Stimulated activated CD4-positive, alpha-beta T cell treated with anti-CD3 and anti-CD28 coated beads, Interleukin-4, amount 100 ng/mL, for 24 hours (primary cell): ENCODE measurements around the gene SAP25.
A peak's percentile ranks its signal among the peaks of the same experiment; 100 is the strongest.

Experiments used
- DNase-seq: peaks from one replicate; pipeline ENCODE4 v3.0.0-alpha.2; 2020

The SAP25 gene

DNA sequence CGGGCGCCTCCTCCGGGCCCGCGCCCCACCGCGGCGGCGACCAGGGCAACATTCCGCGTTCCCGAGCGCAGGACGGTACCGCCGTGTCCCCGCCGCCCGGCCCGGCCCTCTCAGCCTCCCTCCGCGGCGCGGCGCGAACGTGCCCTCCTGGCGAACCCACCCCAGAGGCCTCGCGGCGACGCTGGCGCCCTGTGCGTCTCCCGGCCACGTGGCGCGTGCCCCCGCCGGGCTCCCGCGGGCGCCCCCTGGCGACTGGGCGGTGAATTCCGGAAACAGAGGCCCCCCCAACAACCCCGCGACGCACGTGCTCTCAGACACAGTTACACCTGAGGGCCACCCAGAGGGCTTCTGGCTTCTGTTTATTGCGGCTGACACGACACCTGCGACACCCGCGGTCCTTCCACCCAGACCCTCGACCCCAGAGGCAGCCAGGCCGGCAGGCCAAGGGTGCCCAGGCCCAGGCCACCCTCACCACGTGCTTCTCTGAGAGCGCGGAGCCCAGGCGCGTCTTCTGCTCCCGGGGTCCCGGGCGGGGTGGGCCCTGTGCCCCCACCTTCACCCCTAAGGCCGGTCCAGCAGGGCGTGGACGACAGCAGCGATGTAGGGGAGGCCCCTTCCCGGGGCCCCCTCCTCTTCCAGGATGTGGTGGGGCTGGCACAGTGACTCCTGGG lies at the start of gene SAP25:
SAP25 (minus strand) TSS at position 210 of the 671 bp plus-strand sequence; CDS start at position 52, 158 bp downstream.
- DNase-seq: no peak

DNA sequence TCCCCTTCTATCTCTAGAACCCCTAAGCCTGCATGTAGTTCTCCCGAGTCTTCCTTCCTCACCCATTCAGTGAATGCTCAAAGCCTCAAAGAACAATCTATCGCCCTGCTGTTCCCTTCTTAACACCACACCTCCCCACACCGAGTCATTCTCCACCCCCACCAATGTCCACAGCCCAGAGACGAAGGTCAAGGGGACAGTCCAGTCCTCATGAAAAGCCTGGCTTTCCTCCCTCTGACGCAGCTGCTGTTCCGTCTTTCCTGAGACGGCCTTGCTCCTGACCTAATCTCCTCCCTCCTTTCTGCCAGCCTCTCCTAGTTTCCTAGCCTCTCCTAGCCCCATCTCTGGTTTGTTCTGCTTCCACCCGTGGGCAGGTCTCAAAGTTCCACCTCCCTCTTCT lies 47.9 kb upstream of the SAP25 start:
- DNase-seq: no peak

DNA sequence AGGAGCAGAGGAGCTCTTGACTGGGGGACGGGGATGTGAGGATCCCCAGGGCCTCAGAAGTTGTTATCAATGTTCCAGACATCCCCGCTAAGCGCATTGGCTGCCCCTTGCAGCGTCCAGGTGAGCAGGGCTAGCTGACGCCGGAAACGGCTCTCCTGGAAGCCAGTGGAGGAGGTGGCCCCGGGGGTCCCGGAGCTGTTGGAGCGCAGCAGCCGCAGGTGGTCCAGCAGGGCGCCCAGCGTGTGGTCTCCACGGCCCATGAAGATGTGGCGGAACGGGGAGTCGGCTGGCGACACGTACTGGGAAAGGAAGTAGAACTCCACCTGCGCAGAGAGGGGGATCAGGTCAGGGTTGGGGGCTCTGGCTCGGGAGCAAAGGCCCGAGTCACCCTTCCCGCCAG lies 47.1 kb upstream of the SAP25 start:
- no peak for DNase-seq

DNA sequence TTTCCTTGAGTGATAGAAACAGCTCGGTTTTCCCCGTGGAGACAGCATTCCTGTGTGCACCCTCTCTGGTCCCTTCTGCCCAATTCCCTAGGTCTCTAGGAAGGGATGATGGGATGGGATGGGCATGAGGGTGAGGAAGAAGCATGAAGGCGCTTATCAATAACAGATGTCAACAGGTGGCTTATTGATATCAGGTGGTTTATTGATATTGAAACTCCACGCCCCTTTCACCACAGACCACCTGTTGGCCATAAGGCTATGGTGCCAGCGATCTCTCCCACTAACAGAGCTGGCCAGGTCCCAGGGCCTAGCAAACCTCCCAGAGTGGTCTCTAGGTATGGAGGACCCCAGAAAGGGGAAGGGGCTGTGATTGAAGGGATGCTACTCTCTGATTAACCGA lies 46.5 kb upstream of the SAP25 start:
- DNase-seq: no peak

DNA sequence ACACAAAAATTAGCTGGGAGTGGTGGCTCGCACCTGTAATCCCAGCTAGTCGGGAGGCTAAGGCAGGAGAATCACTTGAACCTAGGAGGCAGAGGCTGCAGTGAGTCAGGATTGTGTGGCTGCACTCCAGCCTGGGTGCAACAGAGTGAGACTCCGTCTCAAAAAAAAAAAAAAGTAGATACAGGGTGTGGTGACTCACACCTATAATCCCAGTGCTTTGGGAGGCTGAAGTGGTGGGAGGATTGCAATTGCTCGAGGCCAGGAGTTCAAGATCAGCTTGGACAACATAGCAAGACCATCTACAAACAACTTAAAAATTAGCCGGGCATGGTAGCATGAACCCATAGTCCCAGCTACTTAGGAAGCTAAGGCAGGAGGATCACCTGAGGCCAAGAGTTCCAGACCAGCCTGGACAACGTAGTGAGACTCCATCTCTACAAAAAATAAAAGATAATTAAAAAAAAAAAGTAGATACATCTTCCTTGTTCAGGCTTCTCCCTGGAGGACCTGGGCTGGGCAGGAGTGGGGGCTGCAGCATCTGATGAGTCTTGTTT lies 40.7 kb upstream of the SAP25 start:
- DNase-seq: no peak

DNA sequence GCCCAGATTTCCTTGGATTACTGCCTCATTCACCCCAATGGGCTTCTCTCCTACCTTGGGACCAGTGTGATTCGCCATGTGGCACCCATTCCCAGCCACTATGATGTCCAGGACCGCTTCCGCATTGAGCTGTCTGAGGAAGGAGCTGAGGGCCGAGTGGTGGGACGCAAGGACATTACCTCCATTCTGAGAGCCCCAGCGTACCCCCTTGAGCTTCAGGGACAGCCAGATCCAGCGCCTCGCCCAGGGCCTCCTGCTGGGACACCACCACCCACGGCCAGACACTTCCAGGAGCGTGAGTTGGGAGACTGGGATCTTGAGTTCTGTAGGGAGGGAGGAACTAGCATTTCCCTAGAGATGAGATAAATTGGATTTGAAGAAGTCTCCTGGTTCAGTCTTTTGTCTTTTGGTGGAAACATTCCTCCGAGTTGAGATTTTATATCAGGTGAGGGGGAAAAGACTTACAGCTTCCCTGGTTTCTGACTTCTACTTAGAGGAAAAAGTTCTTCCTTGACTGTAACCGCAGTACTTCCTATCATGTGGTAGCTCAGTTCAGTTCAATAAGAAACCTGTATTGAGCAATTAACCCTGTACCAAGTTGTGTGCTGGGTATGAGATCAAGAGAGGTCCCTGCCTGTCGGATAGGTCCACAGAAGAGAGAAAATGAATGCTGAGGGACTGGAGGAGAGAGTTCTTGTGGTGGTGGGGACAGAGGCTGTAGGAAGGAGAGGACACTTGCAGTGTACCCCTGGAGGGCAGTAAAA lies 39.9 kb upstream of the SAP25 start:
- no peak for DNase-seq

DNA sequence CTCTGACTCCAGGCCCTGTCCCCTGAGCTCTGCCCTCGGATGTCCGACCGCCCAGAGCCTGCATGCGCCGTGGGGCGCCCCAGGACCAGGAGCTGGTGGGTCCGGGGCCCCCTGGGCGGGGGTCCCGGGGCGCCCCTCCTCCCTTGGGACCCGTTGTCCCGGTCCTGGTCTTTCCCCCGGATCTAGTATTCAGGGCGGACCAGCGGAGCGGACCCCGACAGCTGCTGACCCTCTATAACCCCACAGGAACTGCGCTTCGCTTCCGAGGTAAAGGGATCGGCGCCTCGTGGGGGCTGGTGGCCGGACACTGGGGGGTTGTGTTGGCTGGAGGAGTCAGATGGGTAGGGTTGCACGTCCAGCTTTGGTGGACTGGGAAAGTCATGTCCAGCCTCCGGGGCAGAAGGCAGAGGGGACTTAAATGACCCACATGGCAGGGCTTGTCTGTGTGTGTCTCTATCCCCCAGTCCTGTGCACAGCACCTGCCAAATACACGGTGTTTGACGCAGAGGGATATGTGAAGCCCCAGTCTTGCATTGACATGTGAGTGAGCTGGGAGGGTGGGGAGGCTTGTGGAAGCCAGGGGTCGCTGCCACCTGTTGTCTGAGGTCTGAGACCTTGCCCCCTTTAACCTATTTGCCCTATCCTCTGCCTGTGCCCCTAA lies 39.2 kb upstream of the SAP25 start:
- no peak for DNase-seq

DNA sequence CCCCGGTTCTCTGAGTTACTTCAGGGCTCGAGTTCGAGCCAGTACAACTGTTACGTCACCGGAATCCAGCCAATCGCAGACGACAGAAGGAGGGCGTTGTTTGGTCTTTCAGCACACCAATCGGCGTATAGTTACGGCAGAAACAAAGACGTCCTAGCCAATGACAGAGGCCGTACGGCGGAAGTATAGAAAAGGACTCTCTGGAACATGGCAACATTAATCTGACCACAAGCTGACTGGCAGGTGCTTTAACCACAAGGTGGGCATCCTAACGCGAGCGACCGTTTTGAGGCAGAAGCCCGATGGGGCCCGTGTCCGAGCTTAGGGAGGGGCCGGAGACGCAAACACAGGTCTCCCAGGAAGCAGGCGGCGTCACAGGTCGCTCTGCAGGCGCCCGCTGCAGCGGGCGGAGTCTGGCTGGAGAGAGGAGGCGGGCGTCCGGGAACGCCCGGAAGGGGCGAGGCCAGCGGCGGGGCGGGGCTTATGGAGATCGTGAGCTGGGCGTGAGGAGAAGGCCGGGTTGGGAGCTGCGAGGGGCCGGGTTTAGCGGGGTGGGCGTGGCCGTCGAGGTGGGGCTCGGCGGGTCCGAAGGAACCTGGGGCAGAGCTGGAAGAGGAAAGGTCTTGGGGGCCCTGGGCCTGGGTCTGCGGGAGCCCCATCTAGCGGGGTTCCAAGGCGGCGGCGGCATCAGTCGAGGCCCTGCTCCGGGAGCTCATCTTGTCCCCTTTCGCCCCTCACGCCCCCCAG lies 38.5 kb upstream of the SAP25 start, which contains the start of gene MOSPD3:
MOSPD3 (plus strand) TSS at position 558 of the 747 bp plus-strand sequence. CDS start 252 bp downstream, outside the sequence.
- peak; percentile 97 for DNase-seq

DNA sequence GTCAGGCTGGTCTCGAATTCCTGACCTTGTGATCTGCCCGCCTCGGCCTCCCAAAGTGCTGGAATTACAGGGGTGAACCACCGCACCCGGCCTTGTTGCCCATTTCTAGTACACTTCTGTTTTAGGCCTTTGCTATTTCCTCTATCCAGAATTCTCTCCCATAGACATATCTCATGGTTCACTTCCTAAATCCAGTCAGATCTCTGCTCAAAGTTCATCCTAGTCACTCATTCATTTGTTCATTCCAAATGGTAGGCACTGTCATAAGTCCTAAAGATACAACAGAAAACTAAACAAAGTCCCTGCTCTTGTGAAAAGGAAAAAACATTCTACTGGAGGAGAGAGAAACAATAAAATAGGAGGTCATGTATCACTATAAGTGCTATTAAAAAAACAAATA lies 36.3 kb upstream of the SAP25 start:
- DNase-seq: no peak

DNA sequence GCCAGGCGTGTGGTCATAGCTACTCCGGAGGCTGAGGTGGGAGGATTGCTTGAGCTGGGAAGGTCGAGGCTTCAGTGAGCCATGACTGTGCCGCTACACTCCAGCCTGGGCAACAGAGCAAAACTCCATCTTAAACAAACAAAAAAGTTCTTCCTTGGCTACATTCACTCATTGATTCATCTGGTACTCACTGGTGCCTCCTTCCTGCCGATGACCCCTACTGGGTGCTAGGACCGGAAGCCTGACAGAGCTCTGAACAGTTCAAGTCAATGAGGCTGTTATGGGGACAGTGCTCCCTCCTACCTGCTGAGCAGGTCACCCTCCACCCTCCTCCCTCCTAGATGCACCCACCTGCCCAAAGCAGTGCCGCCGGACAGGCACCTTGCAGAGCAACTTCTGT lies 33.4 kb upstream of the SAP25 start:
- no peak for DNase-seq

DNA sequence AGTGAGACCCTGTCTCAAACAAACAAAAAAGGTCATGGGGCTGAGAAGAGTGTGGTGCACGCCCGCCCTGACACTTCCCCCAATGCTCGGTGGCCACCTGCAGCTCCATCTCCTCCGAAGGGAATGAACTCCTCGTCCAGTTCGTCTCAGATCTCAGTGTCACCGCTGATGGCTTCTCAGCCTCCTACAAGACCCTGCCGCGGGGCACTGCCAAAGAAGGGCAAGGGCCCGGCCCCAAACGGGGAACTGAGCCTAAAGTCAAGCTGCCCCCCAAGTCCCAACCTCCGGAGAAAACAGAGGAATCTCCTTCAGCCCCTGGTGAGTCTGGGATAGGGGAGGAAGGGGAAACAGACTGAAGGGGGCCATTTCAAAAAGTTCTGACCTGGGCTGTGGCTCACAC lies 32.6 kb upstream of the SAP25 start:
- DNase-seq: no peak

DNA sequence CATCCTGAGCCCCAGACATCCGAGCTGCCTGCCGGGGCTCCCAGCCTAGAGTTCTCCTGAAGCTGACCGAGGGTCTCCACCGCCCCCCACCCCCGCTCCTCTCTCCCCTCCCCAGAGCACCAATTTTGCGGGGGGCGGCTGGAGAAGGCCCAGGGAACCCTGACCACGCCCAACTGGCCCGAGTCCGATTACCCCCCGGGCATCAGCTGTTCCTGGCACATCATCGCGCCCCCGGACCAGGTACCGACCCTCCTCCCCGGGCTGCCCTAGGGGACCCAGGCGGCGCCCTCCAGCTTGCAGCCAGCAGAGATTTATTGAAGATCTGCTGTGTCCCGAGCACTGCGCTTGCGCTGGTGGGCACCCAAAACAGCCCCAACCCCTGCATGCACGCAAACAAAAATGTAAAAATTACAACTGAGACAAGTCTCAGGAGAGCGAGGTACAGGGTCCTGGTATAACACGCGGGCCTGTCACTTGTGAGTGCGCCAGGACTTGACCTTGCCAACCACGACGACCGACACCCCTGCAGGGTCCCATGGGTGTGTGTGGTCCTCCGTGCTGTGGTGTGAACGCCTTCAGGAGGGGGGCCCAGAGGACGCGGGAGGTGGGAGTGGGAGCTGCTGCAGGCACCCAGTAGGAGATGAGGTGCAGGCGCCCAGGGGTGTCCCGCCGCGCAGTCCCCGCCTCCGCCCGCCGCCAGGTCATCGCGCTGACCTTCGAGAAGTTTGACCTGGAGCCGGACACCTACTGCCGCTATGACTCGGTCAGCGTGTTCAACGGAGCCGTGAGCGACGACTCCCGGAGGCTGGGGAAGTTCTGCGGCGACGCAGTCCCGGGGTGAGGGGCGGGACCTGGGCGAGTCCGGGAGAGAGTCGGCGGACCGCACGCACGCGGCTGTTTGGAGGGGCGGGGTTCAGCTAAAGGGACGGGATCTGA lies 31.5 kb upstream of the SAP25 start:
- peak; percentile 37 for DNase-seq

DNA sequence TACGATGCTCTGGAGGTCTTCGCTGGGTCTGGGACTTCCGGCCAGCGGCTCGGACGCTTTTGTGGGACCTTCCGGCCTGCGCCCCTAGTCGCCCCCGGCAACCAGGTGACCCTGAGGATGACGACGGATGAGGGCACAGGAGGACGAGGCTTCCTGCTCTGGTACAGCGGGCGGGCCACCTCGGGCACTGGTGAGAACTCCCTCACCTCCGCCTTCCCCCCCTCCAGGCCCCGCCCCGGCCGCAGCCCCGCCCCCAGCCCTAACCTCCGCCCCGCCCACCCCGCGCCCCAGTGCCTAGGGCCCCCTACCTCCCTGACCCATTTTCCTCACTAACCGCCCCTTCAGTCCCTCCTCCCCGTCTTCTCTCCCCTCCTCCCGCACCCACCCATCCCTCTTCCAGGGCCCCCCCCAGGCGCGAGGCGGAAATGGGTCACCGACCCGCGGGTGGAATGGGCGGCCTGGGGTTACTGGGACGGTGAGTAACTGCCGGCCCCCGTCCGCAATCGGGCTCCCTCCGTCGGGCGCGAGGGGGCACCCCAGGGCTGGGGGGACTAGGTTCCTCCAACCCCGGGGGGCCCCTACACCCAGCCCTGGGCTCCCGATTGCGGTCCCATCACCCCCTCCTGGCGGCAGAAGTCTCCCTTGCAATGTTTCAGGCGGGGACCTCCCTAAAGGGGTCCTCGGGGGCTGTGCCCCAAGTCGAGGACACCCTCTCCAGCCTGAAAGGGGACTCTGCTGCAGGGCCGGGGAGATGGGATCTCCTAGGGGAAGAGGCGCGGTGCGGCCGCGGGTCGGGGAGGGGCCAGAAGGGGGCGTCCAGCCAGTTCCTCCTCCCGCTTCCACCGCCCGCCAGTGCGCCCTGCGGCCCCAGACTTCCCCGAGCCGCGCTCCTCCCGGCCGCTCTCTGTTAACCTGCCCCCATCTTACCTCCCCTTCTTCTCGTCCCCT lies 30.6 kb upstream of the SAP25 start:
- DNase-seq: peak; percentile 70

DNA sequence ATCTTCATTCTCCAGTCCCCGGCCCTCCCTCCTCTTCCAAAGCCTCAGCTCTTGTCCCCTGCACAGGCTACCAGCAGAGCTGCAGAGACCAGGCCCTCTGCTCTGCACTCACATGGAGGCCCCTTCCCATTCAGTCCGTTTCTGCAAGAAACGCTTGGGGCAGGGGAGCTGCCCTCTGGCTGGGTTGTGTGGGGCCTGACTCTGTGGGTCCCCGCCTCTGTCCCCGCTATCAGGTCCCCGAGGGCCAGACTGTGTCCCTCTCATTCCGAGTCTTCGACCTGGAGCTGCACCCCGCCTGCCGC lies 30.0 kb upstream of the SAP25 start:
- DNase-seq: no peak

DNA sequence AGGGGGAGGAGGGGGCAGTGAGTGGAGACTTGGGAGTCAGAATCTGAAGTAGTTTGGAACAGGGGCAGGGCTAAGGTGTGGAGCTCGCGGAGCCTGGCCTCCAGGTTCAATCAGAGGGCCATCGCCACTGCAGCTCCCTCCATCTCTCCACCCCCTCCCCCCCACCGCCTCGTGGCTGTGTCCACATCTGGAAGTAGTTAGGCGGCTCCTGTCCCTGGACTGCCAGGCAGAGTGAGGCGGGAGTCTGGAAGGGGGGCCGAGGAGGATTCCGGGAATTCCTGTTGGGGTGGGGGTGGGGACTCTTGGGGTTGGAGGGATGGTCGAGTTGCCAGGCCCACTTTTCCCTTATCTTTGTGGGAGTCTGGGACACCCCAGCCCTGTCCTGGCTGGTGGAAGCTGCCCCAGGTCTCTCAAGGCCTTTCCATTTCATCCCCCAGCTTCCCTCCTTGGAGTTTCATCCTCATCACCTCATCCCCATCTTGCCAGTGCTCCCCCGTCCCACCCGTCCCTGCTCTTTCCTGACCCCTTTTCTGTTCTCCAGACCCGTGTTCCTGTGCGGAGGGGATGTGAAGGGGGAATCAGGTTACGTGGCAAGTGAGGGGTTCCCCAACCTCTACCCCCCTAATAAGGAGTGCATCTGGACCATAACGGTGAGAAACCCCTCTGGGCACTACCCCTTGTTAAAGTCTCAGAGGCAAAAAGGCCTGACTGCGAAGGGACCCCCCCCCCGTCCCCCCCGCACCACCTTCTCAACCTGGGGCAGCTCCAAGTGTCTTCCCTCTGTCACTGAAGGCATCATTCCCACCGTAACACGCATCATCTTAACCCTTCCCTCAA lies 29.4 kb upstream of the SAP25 start:
- DNase-seq: no peak

DNA sequence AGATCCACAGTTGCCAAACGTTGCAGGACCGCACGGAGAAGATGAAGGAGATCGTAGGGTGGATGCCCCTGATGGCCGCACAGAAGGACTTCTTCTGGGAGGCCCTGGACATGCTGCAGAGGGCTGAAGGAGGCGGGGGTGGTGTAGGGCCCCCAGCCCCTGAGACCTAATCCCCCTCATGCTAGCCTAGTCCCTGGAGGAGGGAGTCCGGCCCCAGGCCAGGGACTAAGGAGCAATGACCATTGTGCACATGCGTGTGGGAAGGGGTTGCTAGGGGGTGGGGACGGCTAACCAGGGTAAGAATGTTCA lies 27.0 kb upstream of the SAP25 start:
- no peak for DNase-seq

DNA sequence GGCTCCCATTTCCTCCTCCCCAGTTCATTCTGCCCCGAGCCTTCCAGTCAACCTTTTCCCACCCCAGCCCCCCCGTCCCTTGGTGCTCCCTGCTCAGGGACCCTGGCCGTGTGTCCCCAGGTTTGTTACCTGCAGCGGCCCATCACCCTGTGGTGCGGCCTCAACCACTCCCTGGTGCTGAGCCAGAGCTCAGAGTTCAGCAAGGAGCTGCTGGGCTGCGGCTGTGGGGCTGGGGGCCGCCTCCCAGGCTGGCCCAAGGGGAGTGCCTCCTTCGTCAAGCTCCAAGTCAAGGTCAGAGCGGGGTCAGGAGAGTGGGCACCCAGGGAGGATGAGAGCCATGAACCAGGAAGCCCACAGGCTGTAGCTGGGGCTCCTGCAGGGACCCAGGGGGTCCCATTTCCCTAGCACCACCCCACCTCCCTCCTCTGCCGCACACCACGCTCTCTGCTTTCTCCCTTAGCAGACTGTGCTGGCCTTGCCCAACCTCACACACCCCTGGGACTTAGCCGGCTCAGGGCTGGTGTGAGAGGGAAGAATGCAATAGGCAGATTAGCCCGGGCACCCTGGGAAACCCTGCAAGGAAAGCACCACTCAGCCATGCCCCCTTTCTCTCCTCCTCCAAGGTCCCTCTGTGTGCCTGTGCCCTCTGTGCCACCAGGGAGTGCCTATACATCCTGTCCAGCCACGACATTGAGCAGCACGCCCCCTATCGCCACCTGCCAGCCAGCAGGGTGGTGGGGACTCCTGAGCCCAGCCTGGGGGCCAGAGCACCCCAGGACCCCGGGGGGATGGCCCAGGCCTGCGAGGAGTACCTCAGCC lies 26.4 kb upstream of the SAP25 start:
- DNase-seq: no peak

DNA sequence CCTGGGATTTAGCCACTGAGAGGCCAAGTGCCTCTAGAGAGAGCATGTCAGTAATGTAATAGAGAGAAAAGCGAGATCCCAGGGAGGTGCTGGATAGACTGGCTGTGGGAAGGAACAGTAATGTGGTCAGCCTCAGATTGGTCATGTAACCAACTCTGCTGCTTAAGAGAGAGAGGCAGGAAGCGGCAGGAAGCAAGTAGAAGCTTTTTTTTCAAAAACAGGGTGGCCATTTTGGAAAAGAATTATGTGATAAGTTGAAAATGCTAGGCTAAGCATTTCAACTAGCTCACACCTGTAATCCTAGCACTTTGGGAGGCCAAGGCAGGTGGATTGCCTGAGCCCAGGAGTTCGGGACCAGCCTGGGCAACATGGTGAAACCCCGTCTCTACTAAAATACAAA lies 24.7 kb upstream of the SAP25 start:
- DNase-seq: no peak

DNA sequence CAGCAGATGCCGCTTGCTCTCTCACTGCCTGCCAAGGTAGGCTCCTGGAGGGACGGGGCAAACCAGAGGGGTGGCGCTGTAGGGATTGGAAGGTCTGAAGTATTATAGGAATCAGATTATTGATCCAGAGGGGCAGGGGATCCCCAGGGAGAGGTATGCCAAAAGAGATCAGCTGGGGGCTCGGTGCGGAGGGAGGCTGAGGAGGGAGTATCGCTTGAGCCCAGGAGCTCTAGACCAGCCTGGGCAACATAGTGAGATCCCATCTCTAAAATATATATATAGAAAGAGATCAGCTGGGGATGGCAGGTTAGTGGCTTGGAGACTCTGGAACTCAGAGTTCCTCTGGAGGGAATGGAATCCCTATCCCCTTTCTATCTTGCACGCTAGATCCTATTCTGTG lies 21.5 kb upstream of the SAP25 start:
- no peak for DNase-seq
